Ishikawa (cell line): ENCODE measurements around the gene GMDS.

Experiments used
- CEBPB ChIP-seq: IDR thresholded peaks from 2 replicates; pipeline ENCODE4 v1.6.1; 2012
- CREB1 ChIP-seq: IDR thresholded peaks from 2 replicates; pipeline ENCODE4 v1.6.1; 2012; ENCODE audit warnings: low read depth
- EGR1 ChIP-seq: IDR thresholded peaks from 2 replicates; pipeline ENCODE4 v1.6.1; 2012
- EP300 ChIP-seq: IDR thresholded peaks from 2 replicates; pipeline ENCODE4 v1.6.1; 2012; ENCODE audit warnings: borderline replicate concordance
- NFIC ChIP-seq: IDR thresholded peaks from 2 replicates; pipeline ENCODE4 v1.6.1; 2012
- TAF1 ChIP-seq: IDR thresholded peaks from 2 replicates; pipeline ENCODE4 v1.6.1; 2012; ENCODE audit warnings: low read depth, mild to moderate bottlenecking
- TCF12 ChIP-seq: IDR thresholded peaks from 2 replicates; pipeline ENCODE4 v1.6.1; 2012; ENCODE audit warnings: low read depth
- TEAD4 ChIP-seq: IDR thresholded peaks from 2 replicates; pipeline ENCODE4 v1.6.1; 2012
- ZBTB7A ChIP-seq: IDR thresholded peaks from 2 replicates; pipeline ENCODE4 v1.6.1; 2012; ENCODE audit warnings: low read depth
- TF ChIP-seq, protein P1 (sequence below): IDR thresholded peaks from 2 replicates; pipeline ENCODE4 v1.6.1; 2012; ENCODE audit warnings: low read depth, mild to moderate bottlenecking

DNA sequence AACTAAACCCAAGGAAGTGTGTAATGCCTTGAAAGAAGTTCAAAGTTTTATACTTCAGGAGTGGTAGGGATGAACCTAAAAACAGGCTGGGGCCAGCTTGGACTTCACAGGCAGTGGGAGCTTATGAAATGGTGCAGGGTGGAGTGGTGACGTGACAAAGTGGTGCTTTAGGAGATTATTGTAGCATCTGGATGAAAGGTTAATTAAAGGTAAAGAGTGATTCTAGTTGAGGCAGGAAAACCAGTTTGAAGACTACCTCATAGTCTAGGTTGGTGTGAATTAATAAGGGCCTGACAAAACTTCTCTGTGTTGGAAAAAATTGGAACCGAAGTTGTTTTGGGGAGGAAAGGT, 30.5 kb upstream of the GMDS start:
- no peak for TF ChIP-seq TAF1
- TF ChIP-seq NFIC, result no peak
- no peak for TF ChIP-seq TEAD4
- no peak for TF ChIP-seq EP300
- no peak for TF ChIP-seq CREB1
- TF ChIP-seq, protein P1, sequence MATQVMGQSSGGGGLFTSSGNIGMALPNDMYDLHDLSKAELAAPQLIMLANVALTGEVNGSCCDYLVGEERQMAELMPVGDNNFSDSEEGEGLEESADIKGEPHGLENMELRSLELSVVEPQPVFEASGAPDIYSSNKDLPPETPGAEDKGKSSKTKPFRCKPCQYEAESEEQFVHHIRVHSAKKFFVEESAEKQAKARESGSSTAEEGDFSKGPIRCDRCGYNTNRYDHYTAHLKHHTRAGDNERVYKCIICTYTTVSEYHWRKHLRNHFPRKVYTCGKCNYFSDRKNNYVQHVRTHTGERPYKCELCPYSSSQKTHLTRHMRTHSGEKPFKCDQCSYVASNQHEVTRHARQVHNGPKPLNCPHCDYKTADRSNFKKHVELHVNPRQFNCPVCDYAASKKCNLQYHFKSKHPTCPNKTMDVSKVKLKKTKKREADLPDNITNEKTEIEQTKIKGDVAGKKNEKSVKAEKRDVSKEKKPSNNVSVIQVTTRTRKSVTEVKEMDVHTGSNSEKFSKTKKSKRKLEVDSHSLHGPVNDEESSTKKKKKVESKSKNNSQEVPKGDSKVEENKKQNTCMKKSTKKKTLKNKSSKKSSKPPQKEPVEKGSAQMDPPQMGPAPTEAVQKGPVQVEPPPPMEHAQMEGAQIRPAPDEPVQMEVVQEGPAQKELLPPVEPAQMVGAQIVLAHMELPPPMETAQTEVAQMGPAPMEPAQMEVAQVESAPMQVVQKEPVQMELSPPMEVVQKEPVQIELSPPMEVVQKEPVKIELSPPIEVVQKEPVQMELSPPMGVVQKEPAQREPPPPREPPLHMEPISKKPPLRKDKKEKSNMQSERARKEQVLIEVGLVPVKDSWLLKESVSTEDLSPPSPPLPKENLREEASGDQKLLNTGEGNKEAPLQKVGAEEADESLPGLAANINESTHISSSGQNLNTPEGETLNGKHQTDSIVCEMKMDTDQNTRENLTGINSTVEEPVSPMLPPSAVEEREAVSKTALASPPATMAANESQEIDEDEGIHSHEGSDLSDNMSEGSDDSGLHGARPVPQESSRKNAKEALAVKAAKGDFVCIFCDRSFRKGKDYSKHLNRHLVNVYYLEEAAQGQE, result no peak
- no peak for TF ChIP-seq EGR1
- no peak for TF ChIP-seq ZBTB7A
- no peak for TF ChIP-seq TCF12
- no peak for TF ChIP-seq CEBPB
